Measurements from ENCODE around the gene SBF1. TPM values are rescaled to one million over a fixed set of nuclear protein-coding genes. Genes with fewer than 3 reads are reported as not detected.

SBF1 gene
- total and polyA plus RNA-seq, 2 of the 13 experiments (the other 11 are each of a cell fraction or from before 2014, with no cell fraction given): 31.7 to 40.9 TPM

DNA sequence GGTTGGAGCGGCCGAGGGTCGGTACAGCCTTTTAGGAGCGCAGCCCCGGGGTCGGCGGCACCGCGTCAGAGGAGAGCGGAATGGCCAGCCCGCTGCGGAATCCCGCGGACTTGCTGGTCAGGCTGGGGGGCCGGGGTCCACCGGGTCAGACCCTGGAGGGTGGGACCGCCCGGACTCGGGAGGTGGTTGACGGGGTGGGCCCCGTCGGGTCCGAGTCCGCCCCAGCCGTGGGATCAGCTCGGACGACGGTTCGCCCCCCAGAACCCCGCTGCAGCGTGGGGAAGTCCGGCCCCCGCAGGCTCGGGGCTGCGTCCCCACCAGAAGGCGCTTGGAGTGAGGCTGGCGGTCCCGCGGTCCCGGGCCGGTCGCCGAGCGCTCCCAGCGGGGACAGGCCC is 6.2 kb upstream of the SBF1 start (continued):
- TF ChIP-seq, protein P1, sequence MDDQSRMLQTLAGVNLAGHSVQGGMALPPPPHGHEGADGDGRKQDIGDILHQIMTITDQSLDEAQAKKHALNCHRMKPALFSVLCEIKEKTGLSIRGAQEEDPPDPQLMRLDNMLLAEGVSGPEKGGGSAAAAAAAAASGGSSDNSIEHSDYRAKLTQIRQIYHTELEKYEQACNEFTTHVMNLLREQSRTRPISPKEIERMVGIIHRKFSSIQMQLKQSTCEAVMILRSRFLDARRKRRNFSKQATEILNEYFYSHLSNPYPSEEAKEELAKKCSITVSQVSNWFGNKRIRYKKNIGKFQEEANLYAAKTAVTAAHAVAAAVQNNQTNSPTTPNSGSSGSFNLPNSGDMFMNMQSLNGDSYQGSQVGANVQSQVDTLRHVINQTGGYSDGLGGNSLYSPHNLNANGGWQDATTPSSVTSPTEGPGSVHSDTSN (CRISPR knock-in tag; IDR thresholded peaks at IDR 0.05; ENCODE audit: borderline replicate concordance): no peak
- TF ChIP-seq ZNF83 (CRISPR knock-in tag; IDR thresholded peaks at IDR 0.05; ENCODE audit: borderline replicate concordance) (no peak), PCBP1 (IDR thresholded peaks at IDR 0.05; ENCODE audit: borderline replicate concordance, low read depth, low read length) (no peak), ZNF260 (CRISPR knock-in tag; IDR thresholded peaks at IDR 0.05; ENCODE audit: borderline replicate concordance, low read depth) (no peak), HDAC6 (IDR thresholded peaks at IDR 0.05; ENCODE audit: low read depth, low read length) (no peak), IKZF4 (CRISPR knock-in tag; IDR thresholded peaks at IDR 0.05; ENCODE audit: borderline replicate concordance, low read depth, not compliant biosample characterization) (no peak), KDM5B (CRISPR knock-in tag; IDR thresholded peaks at IDR 0.05; ENCODE audit: borderline replicate concordance) (peak; percentile 47; the same call in 1 of the 2 replicates), ZNF776 (CRISPR knock-in tag; IDR thresholded peaks at IDR 0.05) (peak; percentile 47; the same call in 1 of the 2 replicates), ONECUT2 (CRISPR knock-in tag; IDR thresholded peaks at IDR 0.05) (no peak), KMT2B (CRISPR knock-in tag; IDR thresholded peaks at IDR 0.05) (no peak), TAF15 (IDR thresholded peaks at IDR 0.05; ENCODE audit: low read depth, low read length, poor library complexity, severe bottlenecking) (no peak), MED8 (CRISPR knock-in tag; IDR thresholded peaks at IDR 0.05; ENCODE audit: insufficient replicate concordance) (no peak), SUZ12 (IDR thresholded peaks at IDR 0.05; ENCODE audit: low read depth, low read length) (no peak), ZNF274 (CRISPR knock-in tag; IDR thresholded peaks at IDR 0.05) (0 out of 2 replicates have a peak, but pooled peaks have one; percentile 43), HMG20A (CRISPR knock-in tag; IDR thresholded peaks at IDR 0.05; ENCODE audit: borderline replicate concordance) (no peak), AGO1 (IDR thresholded peaks at IDR 0.05; ENCODE audit: low read depth, low read length, poor library complexity, severe bottlenecking) (no peak), ETV6 (CRISPR knock-in tag; conservative IDR thresholded peaks at IDR 0.05) (no peak), SYNCRIP (IDR thresholded peaks at IDR 0.05; ENCODE audit: insufficient read depth, low read depth, low read length) (no peak), MEIS2 (CRISPR knock-in tag; IDR thresholded peaks at IDR 0.05) (no peak)
- TF ChIP-seq, protein P2, sequence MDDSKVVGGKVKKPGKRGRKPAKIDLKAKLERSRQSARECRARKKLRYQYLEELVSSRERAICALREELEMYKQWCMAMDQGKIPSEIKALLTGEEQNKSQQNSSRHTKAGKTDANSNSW (CRISPR knock-in tag; IDR thresholded peaks at IDR 0.05; ENCODE audit: borderline replicate concordance): no peak
- TF ChIP-seq, protein P3, sequence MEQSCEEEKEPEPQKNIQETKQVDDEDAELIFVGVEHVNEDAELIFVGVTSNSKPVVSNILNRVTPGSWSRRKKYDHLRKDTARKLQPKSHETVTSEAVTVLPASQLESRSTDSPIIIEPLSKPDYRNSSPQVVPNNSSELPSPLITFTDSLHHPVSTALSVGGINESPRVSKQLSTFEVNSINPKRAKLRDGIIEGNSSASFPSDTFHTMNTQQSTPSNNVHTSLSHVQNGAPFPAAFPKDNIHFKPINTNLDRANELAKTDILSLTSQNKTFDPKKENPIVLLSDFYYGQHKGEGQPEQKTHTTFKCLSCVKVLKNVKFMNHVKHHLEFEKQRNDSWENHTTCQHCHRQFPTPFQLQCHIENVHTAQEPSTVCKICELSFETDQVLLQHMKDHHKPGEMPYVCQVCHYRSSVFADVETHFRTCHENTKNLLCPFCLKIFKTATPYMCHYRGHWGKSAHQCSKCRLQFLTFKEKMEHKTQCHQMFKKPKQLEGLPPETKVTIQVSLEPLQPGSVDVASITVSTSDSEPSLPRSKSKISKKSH (CRISPR knock-in tag; IDR thresholded peaks at IDR 0.05; ENCODE audit: borderline replicate concordance): 0 out of 2 replicates have a peak, but pooled peaks have one; percentile 18
- TF ChIP-seq, protein P4, sequence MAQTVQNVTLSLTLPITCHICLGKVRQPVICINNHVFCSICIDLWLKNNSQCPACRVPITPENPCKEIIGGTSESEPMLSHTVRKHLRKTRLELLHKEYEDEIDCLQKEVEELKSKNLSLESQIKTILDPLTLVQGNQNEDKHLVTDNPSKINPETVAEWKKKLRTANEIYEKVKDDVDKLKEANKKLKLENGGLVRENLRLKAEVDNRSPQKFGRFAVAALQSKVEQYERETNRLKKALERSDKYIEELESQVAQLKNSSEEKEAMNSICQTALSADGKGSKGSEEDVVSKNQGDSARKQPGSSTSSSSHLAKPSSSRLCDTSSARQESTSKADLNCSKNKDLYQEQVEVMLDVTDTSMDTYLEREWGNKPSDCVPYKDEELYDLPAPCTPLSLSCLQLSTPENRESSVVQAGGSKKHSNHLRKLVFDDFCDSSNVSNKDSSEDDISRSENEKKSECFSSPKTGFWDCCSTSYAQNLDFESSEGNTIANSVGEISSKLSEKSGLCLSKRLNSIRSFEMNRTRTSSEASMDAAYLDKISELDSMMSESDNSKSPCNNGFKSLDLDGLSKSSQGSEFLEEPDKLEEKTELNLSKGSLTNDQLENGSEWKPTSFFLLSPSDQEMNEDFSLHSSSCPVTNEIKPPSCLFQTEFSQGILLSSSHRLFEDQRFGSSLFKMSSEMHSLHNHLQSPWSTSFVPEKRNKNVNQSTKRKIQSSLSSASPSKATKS (CRISPR knock-in tag; IDR thresholded peaks at IDR 0.05): no peak
- TF ChIP-seq, protein P5, sequence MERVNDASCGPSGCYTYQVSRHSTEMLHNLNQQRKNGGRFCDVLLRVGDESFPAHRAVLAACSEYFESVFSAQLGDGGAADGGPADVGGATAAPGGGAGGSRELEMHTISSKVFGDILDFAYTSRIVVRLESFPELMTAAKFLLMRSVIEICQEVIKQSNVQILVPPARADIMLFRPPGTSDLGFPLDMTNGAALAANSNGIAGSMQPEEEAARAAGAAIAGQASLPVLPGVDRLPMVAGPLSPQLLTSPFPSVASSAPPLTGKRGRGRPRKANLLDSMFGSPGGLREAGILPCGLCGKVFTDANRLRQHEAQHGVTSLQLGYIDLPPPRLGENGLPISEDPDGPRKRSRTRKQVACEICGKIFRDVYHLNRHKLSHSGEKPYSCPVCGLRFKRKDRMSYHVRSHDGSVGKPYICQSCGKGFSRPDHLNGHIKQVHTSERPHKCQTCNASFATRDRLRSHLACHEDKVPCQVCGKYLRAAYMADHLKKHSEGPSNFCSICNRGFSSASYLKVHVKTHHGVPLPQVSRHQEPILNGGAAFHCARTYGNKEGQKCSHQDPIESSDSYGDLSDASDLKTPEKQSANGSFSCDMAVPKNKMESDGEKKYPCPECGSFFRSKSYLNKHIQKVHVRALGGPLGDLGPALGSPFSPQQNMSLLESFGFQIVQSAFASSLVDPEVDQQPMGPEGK (CRISPR knock-in tag; IDR thresholded peaks at IDR 0.05): no peak

All from HepG2 (cell line).